Measurements from ENCODE around the gene MAPKAPK3. TPM values are rescaled to one million over a fixed set of nuclear protein-coding genes. Genes with fewer than 3 reads are reported as not detected.

The MAPKAPK3 gene
- total RNA-seq, 1 donor from 2014 or later: 266 TPM

DNA sequence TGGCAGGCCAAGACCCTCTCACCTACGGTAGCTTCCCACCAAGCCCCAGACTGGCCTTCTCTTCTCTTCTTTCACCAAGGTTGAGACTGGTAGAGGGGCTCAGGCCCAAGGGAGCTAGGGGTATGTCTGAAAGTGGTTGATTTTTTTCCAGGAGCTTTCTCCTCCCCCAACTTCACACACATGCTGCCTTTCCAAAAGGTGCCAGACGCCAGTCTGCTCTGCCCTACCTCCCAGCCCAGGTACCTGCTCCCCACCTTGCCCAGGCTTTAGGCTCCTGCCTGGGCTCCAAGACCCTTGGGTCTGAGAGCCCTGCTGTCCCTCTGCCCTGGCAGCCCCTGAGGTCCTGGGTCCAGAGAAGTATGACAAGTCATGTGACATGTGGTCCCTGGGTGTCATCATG, 28.4 kb downstream of the MAPKAPK3 start:
- intact Hi-C loops (cut with DNase I): no loop called here
- DNase-seq (ENCODE audit: low spot score): no peak

GRCh38 chr3:50648313-50648712, 31.4 kb downstream of the MAPKAPK3 start:
- no peak for DNase-seq (ENCODE audit: low spot score)
- intact Hi-C loops (cut with DNase I): loop anchor here (2.0 kb wide), 1 partner anchor 30 kb away; no protein-coding TSS in a partner anchor

GRCh38 chr3:50648944-50649343, 32.0 kb downstream of the MAPKAPK3 start:
- intact Hi-C loops (cut with DNase I): loop anchor here (2.0 kb wide), 1 partner anchor 30 kb away; no protein-coding TSS in a partner anchor
- no peak for DNase-seq (ENCODE audit: low spot score)

DNA sequence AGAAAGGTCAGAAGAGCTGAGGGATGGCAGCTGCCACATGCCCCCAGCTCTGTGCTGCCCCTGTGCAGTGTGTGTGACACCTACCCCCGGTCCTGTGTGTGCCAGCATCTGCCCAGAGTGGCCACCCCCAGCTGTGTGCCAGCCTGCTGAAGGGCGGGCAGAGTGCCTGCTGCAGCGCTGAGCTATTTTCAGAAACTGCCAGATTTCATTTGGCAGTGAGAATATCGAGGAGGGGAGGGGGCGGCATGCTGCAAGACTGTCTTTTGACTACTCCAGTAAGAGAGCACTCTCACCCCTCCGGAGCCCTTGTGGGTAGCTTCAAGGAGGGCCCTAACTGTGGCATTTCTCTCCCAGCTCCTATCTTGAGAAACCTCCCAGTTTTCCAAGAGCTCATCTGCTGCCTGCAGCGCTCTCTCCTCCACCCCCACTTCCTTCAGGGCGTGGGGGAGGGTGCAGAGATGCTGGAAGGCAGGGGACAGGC, 32.5 kb downstream of the MAPKAPK3 start:
- intact Hi-C loops (cut with DNase I): loop anchor here (2.0 kb wide), 1 partner anchor 31 kb away; no protein-coding TSS in a partner anchor
- DNase-seq (ENCODE audit: low spot score): peak; percentile 87

GRCh38 chr3:50650018-50650417, 33.1 kb downstream of the MAPKAPK3 start:
- intact Hi-C loops (cut with DNase I): loop anchor here (5.0 kb wide), 1 partner anchor 78 kb away; no protein-coding TSS in a partner anchor
- no peak for DNase-seq (ENCODE audit: low spot score)

- no peak for DNase-seq (ENCODE audit: low spot score)
- intact Hi-C loops (cut with DNase I): loop anchor here (5.0 kb wide), 1 partner anchor 79 kb away; no protein-coding TSS in a partner anchor
Observed at GRCh38 chr3:50651445-50651844, 34.5 kb downstream of the MAPKAPK3 start.

DNA sequence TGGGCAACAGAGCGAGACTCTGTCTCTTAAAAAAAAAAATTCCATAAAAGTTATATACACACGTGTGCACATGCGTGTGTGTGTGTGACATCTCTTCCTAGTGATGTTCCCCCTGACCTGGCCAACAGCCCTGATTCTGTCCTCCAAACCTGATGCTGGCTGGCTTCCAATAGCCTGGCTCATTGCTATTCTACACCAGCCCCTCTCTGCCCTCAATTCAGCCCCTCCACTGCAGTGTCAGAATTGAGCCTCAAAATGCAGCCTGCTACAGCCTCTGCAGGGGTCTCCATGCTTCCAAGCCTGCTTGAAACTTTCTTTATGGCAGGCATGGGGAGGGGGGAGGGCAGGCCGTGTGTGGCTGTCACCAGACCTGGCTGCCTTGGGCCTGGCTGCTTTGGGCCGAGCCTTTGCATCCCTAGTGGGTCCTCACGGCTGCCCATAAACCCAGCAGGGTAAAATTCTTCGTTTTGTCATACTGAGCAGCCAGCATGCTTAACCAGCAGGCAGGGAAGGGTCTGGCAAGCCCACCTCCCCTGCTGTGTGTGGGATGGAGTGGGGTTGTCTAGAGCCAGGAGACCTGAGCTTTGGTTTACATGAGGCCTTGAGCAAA, 35.1 kb downstream of the MAPKAPK3 start:
- no peak for DNase-seq (ENCODE audit: low spot score)
- intact Hi-C loops (cut with DNase I): loop anchor here (5.0 kb wide), 1 partner anchor 80 kb away; no protein-coding TSS in a partner anchor

- intact Hi-C loops (cut with DNase I): loop anchor here (5.0 kb wide), 1 partner anchor 80 kb away; no protein-coding TSS in a partner anchor
- DNase-seq (ENCODE audit: low spot score): no peak
Observed at GRCh38 chr3:50652709-50653108, 35.8 kb downstream of the MAPKAPK3 start.

DNA sequence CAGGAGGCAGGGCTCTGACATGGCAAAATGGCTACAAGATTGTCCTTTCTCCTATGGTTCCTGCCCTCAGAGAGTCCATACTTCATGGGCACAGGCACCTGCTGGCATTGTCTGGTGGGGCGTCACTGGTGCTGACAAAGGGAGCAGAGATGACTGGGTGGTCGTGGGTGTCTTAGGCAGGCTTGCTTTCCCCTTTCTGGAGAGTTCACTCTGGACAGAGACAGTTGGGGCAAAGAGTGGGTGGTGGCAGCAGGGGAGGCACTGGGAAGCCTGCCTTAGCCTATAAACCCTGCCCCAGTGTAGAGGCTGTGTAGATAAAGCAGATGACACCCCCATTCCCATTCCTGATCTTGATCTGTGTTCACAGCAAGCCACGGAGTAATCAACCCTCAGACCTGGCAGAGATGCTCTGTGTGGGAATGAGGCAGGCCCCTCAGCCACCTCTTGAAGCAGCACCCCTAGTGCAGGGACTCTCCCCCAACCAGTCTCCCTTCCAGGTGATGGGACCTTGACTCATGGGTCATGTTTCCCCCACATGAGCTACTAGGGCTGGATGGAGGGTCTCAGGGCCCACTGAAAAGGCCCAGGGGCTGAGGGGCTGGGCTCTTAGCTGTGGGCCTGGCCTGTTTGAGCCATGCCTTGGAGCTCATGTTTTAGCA, 37.1 kb downstream of the MAPKAPK3 start:
- peak; percentile 63 for DNase-seq (ENCODE audit: low spot score)
- intact Hi-C loops (cut with DNase I): loop anchor here (5.0 kb wide), 1 partner anchor 82 kb away; no protein-coding TSS in a partner anchor

- DNase-seq (ENCODE audit: low spot score): peak; percentile 24
- intact Hi-C loops (cut with DNase I): no loop called here
Observed at GRCh38 chr3:50655009-50655830, 38.3 kb downstream of the MAPKAPK3 start.

GRCh38 chr3:50656417-50657195, 39.7 kb downstream of the MAPKAPK3 start:
- intact Hi-C loops (cut with DNase I): no loop called here
- DNase-seq (ENCODE audit: low spot score): no peak

- intact Hi-C loops (cut with DNase I): no loop called here
- DNase-seq (ENCODE audit: low spot score): peak; percentile 55
Observed at GRCh38 chr3:50657407-50657806, 40.5 kb downstream of the MAPKAPK3 start.

DNA sequence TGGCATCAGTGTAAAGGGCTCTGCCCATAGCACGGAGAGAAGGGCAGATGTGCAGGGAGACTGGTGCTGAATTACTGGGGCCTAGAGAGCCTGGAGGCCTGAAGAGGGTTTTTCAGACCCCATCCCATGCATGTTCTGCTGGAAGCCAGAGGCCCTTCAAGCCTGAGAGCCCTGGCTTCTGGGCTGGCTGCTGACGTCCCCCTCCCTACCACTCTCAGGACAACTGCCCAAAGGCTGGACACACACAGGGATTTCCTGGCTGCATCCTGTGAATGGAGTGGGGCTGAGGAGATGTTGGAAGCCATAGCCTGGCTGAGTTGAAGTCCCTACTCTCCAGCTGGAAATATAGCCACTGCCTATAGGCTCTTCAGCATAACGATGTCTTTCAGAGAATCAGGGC, 40.9 kb downstream of the MAPKAPK3 start:
- intact Hi-C loops (cut with DNase I): no loop called here
- DNase-seq (ENCODE audit: low spot score): no peak

DNA sequence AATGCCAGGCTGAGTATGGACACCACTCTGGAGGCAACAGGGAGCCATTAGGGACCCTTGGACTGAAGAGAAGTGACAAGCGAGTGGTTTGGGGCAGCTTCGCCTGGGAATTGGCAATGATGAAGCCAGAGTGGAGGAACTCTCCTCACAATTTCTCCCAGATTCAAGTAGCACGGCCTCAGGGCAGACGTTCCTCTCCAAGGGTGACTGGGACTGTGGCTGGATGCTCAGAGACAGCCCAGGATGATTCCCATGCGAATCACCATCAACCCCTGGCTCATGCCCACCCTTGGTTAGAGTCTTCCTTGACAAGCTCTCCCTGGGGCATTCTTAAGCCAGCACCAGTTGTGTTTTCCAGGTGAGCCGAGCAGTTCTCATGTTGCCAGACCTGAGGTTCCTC, 41.5 kb downstream of the MAPKAPK3 start:
- intact Hi-C loops (cut with DNase I): no loop called here
- peak; percentile 43 for DNase-seq (ENCODE audit: low spot score)

DNA sequence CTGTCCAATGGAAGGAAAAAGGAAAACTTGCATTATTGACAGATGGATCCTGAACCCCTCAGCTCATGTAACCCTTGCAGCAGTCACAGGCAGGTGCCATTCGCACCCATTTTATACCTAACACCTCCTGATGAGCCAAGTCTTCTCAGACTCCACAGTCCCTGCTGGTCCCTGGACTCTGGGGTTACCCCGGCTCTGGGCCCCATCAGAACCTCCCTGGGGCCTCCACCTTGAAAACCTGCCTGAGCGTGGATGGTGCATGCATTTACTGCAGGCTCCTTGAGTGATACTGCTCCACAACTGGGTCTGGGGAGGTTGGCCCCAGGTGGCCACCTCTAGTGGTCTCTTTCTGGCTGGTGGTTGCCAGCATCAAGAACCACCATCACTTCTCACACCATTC, 41.9 kb downstream of the MAPKAPK3 start:
- intact Hi-C loops (cut with DNase I): no loop called here
- DNase-seq (ENCODE audit: low spot score): no peak

GRCh38 chr3:50660386-50660785, 43.4 kb downstream of the MAPKAPK3 start:
- intact Hi-C loops (cut with DNase I): no loop called here
- DNase-seq (ENCODE audit: low spot score): no peak

GRCh38 chr3:50661321-50661837, 44.4 kb downstream of the MAPKAPK3 start:
- intact Hi-C loops (cut with DNase I): no loop called here
- DNase-seq (ENCODE audit: low spot score): no peak

GRCh38 chr3:50662408-50662807, 45.5 kb downstream of the MAPKAPK3 start:
- DNase-seq (ENCODE audit: low spot score): no peak
- intact Hi-C loops (cut with DNase I): no loop called here
